ENCODE measurements around the gene FNIP2.
"Not testable (repeated sequence)": the region's sequence is repeated elsewhere in the genome, so short reads cannot be mapped to it uniquely, and the experiment has no call there.

DNA sequence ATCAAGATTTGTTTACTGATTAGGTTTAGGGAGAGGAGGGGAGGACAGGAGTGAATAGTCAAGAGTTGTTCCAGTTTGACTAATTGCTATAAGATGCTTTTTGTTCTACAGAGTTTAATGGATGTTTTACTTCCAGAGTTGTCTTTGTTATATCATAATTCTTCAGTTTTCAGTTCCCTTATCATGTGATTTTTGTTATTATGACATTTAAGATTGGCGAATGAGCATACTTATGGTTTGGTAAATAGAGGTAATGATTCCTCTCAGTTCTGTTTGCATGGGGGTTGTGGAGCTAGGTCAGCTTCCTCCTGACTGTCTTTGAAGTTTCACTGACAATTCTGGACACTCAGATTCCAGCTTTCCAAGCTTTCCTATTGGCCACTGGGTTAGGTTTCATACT lies 24.6 kb downstream of the FNIP2 start:
- TF ChIP-seq, protein P1, sequence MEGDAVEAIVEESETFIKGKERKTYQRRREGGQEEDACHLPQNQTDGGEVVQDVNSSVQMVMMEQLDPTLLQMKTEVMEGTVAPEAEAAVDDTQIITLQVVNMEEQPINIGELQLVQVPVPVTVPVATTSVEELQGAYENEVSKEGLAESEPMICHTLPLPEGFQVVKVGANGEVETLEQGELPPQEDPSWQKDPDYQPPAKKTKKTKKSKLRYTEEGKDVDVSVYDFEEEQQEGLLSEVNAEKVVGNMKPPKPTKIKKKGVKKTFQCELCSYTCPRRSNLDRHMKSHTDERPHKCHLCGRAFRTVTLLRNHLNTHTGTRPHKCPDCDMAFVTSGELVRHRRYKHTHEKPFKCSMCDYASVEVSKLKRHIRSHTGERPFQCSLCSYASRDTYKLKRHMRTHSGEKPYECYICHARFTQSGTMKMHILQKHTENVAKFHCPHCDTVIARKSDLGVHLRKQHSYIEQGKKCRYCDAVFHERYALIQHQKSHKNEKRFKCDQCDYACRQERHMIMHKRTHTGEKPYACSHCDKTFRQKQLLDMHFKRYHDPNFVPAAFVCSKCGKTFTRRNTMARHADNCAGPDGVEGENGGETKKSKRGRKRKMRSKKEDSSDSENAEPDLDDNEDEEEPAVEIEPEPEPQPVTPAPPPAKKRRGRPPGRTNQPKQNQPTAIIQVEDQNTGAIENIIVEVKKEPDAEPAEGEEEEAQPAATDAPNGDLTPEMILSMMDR (IDR thresholded peaks at IDR 0.05): not testable (repeated sequence)
- TF ChIP-seq POLR2A (IDR thresholded peaks at IDR 0.05): not testable (repeated sequence)

Measured in heart left ventricle (tissue), 13 donors.